Upper lobe of left lung (tissue), 4 donors: ENCODE results near the gene CPB2.

Experiments
- CTCF ChIP-seq, 6 experiments: fragments of 450-650 bp in 4 of 6; fragments of 200-600 bp in 2 of 6; sonication (generic) in 2 of 6; IDR thresholded peaks; one replicate each; pipeline ENCODE4 v1.5.1; 2016 to 2019; ENCODE audit warnings: antibody characterized with exemption in 6 of 6
- POLR2A ChIP-seq, 4 donors: fragments of 450-650 bp; IDR thresholded peaks; one replicate each; pipeline ENCODE4 v1.5.1; 2016 to 2017; ENCODE audit warnings: antibody characterized with exemption in 4 of 4, mild to moderate bottlenecking in 2 of 4

GRCh38 chr13:46063292-46063691 lies 41.5 kb downstream of the CPB2 start:
- TF ChIP-seq CTCF (IDR thresholded peaks at IDR 0.05) (no peak), POLR2A (IDR thresholded peaks at IDR 0.05) (no peak)
